NCI-H2081 (cell line): ENCODE data around the gene STRIP1.
A peak's percentile ranks its signal among the peaks of the same experiment; 100 is the strongest.
"Not testable (repeated sequence)": the region's sequence is repeated elsewhere in the genome, so short reads cannot be mapped to it uniquely, and the experiment has no call there.

Experiments used
- DNase-seq, 2 experiments: peaks; one replicate each; lab custom pipeline; 2025; lab: John Stamatoyannopoulos, UW

Gene STRIP1

DNA sequence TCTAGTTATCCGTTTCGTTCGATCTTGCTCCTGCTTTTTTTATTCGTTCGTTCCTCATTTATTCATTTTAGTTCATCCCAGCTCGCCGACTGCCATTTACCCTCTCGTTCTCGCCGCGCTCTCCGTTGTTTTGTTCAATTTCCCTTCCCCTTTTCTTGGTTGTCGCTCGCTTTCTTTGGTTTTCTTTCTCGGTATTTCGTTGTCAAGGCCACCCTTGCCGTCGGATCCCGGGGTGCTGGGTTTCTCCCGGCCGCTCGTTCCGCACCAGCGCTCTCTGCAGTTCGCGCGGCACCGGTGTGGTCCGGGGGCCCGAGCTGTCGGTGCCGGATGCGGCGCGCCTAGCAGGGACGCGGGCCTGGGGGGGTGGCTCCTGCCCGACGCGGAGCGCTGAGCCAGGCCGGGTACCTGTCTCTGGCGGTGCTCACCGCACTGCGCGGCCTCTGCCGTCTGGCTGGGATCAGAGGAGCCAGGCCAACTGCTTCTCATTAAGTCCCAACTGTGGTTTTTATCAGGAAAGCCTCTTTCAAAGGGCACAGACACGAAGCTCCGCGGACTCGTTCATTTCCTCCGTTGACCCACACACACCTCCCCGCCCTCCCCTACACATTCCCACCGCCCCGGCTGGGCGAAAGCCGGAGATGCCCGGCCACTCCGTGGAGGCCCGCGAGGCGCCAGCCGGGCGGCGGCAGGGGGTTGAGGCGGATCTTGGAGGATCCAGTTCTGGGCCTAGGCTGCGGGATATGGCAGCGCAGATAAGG is 34.4 kb downstream of the STRIP1 start:
- DNase-seq = no peak

DNA sequence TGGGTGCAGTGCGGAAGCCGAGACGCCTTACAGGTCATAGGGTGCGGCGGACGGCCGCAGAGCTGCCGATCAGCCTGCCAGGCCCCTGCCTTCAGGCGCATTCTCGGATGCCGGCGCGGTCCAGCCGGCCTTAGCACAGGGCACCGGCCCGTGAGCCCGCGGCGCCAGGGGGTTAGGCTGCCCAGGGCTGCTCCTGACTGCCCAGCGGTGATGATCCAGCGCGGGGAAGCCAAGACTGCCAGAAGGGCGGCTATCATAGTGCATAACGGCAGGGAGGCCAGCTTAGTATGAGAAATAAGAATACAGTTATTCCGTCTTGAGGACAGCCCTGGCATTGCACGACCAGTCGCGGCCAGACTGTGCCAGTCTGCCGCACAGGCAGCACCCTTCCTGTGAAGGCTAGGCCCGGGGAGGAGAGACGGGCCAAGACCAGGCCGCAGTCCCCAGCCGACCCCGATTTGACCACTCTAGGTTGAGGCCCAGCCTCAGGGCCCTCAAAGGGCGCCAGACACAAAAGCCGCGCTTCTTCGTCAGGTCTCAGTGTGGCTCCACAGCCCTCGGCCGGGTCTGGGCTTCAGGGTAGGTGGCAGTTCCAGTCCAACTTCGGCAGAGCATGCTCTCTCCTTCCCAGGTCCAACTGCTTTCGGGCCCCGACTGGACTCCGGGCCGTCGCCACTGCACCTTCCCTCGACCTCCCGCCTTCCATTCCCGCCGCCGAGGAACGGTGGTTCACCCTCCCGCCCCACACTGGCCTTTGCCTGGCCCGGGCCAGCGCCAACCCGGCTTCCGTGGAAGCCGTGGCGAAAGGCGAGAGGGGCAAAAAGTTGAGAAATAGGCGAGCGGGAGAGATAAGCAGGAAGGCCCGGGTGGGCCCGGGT is 35.2 kb downstream of the STRIP1 start:
- no peak for DNase-seq

DNA sequence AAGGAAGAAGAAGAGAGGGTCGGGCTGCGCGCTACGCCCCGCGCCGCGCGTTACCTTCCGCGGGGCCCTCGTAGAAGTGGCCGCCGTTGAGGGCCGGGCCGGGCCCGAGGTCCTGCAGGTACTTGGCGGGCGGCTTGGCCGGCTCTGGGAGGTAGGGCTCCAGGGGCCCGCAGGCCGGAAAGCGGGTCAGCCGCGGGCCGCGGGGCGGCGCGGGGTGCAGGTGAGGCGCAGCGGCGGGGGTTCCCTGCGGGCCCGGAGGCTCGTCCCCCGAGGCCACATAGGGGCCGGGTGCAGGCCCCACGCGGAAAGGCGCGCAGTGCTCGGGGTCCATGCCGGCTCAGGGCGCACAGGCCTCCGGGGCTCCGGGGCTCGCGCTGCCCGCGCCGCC is 35.9 kb downstream of the STRIP1 start:
- no peak for DNase-seq

DNA sequence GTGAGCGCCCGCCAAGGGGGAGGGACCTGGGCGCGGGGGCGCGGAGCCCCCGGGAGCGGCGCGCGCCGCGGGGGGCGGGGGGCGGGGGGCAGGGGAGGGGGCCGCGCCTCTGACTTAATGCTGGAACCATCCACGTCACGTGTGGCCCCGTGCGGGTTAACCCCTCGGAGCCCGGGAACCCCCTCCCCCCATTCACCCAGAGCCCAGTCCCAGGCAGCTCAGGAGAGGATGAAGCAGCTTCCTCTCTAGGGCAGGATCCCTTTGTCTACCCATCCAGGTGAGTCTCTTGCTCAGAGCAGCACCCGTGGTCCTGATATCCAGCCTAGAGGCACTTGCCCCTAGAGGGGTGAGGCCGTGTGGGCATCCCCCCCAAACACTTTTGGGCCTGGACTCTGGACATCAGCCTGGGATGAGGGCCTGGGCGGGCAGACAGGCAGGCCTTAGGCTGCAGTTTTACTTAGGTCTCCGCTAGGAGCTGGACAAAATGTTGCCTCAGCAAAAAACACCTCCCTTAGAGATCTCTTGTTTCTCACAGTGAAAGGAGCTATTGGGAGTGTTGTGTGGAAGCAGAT is 36.3 kb downstream of the STRIP1 start, which contains the start of gene ALX3:
Gene ALX3 (minus strand): TSS at position 2 of the 572 bp plus-strand sequence. CDS start 60 bp downstream, outside the sequence.
- DNase-seq = no peak

DNA sequence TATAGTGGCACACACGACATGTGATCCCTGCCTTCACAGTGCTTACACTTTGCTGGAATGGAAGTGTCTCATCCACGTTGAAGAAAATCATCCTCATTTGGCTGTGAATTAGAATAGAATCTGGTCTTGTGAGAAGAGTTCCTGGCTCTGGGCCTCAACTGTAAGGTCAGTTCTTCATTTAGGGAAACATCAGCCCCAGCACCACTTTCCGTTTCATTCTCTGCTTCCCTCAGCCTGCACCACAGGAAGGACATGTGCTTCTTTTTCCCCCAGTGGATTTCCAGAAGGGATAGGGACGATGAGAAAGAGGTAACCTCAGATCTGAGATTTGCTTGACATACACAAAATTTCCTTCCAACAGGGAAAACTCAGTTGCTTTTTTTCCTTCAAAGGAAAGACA is 39.7 kb downstream of the STRIP1 start:
- DNase-seq = no peak

DNA sequence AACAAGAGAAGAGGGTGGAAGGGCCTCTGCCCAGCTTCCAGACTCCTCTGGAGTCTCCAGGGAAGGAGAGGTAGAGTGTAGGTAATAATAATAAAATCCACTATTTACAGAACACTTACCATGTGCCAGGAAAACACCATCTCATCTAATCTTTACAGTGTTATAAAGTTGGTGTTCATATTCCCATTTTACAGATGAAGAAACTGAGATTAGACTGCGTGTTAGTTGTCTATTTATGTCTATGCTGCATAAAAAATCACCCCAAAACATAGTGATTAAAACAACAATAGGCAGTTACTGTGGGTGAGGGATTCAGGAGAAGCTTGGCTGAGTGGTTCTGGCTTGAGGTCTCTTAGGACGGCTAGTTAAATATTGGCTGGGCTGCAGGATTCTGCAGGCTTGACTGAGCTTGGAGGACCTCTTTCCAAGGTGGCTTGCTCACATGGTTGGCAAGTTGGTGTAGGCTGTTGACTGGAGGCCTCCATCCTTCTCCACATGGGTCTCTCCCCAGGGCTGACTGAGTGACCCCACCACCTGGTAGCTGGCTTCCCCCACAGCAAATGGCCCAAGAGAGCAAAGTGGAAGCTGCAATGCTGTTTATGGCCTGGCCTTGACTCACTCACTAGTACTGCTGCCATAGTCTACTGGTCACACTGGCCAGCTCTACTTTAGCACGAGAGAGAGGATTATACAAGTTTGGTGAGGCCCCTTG is 42.5 kb downstream of the STRIP1 start:
- DNase-seq = no peak

DNA sequence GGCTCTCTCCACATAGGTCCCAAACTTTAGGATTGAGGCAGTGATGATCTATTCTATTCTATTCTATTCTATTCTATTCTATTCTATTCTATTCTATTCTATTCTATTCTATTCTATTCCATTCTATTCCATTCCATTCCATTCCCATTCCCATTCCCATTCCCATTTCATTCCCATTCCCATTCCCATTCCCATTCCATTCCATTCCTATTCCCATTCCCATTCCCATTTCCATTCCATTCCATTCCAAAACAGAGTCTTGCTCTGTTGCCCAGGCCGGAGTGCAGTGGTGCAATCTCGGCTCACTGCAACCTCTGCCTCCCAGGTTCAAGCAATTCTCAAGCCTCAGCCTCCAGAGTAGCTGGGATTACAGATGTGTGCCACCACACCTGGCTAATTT is 45.6 kb downstream of the STRIP1 start:
- not testable (repeated sequence) for DNase-seq

DNA sequence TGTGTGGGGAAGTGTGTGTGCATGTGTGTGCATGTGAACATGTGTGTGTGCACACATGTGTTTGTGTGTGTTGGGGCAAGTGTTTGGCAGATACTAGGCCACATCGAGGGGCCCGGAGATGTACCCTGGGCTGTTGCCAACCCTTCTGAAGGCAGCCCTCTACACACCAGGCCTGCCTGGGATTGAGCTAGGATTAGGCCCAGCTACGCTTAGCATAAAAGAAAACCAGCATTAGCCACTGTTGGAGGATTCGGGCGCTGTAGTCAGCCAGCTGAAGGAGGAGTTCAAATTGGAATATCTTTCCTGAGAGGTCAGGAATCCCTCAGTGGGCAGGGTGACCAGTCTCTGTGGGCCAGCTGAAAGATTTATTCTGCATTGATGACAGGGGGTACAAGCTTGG is 46.6 kb downstream of the STRIP1 start:
- DNase-seq = no peak

DNA sequence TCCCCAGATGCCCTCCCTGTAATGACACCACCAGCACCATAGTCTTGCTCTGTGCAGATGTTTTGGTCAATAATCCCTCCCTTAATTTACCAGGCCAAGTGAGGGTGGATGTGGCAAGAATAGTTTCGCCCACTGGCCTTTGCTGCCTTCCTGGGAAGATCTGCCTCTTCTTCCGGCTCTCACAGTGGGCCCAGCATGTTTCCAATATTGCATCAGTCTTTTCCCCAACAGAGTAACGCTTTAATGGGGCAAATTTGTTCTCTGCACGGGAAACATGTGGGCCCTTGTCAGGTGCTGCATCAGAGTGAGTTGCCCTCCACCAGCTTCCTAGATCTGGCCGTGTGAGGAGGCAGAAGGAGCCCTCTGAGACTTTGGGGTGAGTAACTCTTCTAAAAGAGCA is 48.1 kb downstream of the STRIP1 start:
- DNase-seq = no peak

DNA sequence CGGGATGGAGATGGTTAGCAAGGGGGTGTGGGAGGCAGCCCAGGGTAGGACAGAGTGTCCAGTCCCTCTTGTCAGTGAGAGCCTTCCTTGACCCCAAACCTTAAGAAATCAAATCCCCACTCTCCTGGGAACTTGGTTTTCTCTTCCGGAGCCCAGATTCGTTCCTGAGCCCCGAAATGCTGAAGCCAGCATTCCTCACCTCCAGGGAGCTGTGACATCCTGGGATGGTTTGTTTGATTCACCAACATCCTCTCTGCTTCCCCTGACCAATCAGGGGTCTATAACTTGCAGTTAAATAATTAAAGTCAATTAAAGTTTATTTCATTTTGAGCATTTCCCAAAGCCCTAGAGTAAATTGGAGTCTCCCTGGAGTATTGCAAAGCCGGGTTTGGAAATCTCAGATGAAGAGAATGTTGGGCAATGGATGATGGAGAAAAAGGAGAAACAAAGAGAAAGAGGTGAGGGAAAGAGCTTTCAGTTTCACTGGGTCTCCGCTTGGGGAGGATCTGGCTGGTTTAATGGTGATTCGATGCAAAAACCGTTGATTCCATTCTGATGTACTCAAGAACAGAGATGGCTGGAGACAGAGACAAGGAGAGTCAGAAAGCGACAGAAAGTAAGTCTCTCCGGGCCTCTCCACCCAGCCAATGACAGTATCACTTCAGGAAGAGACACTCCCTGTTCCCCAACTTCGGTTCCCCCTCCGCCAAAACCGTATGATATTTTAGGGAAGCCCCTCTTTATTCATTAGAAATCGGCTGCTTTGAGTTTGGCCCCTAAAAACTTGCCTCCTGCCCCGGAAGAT is 48.8 kb downstream of the STRIP1 start:
- DNase-seq = no peak

DNA sequence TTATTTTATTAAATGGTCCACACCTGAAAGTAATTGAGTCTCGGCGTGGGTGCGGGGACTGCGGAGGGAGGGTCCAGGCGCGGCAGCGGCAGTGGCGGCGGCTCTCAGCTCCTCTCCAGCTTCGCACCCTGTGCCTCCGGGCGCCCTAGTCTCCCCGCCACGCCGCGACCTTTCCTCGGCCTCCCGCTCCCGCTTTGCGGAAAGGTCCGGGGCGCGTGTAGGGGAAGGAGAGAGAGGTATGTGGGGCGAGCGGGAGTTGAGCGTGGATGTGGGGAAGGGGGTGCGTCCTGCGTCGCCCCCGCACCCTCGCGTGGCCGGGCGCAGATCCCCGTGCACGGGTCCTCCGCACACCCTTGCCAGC is 49.4 kb downstream of the STRIP1 start:
- no peak for DNase-seq

DNA sequence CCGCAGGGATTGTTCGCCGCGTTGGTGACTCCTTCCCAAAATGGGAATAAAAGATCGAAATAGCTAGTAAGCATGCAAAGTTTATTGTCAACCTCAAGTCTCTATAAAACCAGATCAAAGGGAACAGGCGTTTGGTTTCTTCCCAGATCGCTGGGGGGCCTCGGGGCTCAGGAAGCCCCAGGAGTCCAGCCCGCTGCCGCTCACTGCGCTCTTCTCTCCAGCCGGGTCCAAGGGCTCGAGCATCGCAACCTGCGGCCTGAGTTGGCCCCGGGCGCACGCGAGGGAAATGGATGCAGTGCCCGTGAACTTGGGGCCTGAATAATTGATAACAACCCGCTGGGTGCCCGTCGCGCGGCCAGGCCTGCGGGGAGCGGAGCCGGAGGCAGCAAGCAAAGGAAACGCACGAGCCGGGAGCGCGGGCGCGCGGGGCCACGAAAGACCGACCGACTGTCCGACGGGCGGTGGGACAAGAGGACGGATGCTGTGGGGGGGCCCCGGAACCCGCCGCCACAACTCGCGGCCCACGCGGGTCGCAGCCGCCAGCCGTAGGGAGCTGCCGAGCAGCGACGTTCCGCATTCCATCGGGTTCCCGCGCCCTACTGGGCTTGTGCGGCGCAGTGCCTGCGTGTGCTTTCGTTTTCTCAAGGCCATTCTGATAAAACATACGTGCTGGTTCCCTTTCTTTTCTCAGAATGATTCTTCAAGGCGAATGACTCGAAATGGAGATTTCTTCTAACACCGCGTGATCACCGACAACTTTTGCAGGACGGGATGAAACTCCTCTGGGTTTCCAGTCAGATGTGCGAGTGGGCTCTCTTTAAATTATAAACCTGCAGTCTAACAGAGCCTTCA is 50.0 kb downstream of the STRIP1 start:
- DNase-seq = no peak

DNA sequence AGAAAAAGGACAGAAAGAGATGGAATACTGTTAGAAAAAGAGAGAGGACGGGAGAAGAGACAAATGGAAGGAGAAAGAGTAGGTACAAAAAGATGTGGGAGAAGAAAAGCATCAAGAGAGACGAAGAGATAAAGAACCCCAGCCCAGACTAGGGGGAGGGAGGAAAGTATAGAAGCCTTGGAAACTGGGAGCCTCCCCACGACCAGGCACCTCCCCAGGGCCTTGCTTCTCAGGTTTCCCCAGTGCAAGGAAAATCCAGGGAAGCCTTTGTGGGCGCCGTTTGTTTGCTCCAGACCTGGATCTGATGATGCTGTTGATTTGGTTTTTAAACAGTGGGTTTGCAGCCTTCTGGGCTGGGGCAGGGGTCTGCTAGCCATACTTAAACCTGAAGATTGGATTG is 51.2 kb downstream of the STRIP1 start:
- DNase-seq = no peak

DNA sequence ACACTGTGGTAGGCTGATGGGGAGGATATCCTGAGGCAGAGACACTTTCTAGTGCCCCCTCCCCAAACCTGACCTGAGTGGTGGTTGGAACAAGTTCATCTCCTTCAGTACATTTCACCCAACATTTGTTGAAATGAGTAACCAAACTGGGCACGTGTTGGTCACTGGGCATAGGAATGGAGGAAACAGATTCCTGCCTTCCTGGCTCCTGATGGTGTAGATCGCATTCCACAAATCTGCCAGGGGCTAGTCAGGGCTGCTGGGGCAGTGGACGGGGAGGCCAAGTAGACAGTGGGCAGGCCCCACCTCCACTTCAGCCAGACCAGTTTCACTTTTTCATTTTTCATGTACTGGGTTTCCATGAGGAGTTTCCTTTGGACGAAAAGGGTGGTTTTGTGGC is 52.5 kb downstream of the STRIP1 start:
- DNase-seq = no peak

DNA sequence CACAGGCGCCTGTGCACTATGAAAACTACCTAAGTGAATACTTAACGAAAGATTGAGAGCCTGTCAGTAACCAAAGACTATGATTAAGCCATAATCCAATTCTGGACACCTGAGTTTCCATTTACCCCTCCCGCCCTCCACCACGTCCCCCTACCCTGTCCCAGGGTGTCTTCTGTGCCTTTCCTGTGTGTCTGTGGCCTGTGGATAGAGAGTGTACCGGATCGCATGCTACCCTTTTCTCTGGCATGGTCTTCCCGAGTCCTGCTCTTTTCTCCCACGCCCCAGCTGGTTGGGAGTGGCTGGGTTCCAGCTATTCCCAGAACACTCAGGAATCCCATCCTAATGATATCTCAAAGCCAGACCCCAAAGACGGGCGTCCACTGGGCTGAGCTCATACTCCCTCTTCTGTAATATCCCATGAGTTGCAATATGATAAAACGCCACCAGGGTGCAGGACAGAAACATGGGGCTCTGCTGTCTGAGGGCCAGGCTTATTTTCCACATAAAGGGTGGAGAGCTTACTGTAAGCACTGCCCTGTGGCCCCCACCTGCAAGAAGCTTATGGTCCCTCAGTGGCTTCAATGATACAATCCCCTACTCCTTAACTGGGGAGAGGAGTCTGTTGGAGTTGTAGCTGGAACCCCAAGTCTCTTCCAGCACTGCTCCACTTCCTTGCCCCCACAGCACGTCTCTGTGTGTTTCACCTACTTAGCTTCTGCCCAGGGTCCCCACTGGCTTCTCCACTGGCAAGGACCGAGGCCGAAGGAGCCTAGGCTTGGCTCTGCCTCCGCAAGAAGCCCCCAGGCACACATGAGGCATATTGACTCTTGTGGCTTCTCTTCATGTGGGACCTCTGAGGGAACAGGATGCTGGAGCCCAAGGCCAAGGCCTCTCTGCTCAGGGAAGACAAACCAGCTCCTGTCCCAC is 53.7 kb downstream of the STRIP1 start:
- peak; percentile 55 to 57 for DNase-seq

DNA sequence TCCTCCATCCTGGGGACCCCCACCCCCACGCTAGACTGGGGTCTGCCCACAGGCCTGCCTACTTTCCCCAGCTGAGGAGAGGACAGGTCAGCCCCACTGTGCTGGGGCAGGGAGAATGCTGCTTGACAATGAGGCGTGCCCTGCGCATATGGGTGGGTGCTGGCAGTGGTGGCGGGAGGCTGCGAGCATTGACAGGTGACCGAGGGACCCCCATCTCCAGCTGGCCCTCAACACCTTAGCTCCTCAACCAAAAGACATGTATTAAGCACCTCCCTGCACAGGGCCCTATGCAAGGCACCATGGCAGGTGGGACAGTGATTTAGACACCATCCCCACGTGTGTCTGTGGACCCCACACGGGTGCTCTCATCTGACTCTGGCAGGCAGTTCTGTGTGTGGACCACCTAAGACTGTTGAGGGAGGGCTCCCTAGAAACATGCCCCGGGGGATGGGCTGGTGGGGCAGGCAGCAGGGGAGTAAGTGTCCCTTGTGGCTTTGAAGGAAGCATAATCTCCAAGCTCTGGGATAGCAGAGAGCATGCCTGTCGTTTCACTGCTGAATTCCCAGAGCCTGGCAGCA is 54.4 kb downstream of the STRIP1 start:
- no peak for DNase-seq

DNA sequence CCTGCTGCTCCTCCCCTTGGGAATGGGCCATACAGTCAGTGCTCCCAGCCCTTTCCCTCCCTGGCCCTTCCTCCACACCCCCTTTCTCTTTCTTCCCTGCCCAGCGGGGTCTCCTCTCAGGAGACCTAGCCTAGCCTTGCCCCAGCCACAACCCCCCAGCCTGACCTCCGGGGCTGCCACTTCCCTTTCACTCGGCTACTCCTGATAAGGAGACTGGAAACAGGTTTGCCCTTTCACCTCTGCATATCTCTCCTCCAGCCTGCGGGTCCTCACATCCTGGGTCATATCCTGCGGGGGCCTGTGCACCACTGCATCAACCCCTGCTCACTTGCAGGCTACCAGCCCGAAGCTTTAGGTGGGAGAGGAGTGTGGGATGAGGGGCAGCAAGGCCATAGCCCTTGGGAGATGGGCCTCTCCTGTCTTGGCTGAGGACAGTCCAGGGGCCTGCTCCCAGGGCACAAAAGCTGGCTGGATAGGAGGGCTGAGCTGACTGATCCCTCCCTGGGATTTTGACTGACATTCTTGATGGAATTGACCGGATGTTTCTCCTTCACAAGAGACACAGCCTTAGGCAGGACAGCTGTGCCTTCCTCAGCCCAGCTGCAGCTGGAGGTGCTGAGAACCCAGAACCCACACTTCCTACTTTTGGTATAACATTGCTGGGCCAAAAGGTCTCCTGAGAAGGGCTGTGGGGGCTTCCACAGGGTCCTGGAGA is 55.3 kb downstream of the STRIP1 start:
- DNase-seq = no peak

DNA sequence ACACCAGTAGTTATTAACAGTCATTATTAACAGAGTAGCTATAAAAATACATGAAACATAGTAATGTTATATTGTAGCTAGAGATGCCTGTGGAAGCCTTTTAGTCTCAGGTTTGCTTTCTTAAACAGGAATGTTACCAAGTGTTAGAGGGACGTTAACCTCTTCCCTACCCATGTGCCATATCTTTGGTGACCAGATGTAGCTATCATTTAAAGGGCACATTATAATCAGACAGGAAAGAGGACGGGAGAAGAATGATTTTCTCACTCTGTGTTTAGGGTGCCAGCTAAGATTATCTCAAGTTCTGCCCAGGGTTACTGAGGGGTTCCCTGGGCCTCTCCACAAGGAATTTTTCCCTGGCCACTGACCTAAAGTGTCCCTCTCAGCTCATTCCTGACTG is 57.0 kb downstream of the STRIP1 start:
- DNase-seq = no peak
